ENCODE data around the gene PPP2R3A.
"Not testable (repeated sequence)": the region's sequence is repeated elsewhere in the genome, so short reads cannot be mapped to it uniquely, and the experiment has no call there.

- TF ChIP-seq POLR2A, CTCF (IDR thresholded peaks at IDR 0.05): not testable (repeated sequence)
These were observed 226.7 kb downstream of the PPP2R3A start for GRCh38 chr3:136192195-136192594.

All from right lobe of liver (tissue), 4 donors.